Activated CD4-positive, alpha-beta T cell treated with anti-CD3 and anti-CD28 coated beads, Interleukin-2, amount 10 ng/mL, durations not matched to agents 24 days and 14 days (primary cell): ENCODE data around the gene SERF1B. TPM values are rescaled to one million over a fixed set of nuclear protein-coding genes. Genes with fewer than 3 reads are reported as not detected.

ENCODE experiments used
- total RNA-seq: library from RNA; stranded (reverse); gene quantifications from 2 replicates; pipeline ENCODE4 v1.2.3, GENCODE V29; 2022

Gene SERF1B
- total RNA-seq, 1 donor from 2014 or later = 20.9 TPM

Other genes starting within 250 kb of the SERF1B start
- gene SMN2, start 24.4 kb downstream of the SERF1B start, total RNA-seq = 110 and 115 TPM in 2 replicates